KOPT-K1 (cell line): ENCODE results near the gene PYGO2.

Experiments used
- H3K27ac ChIP-seq: fragments of 200-600 bp; sonication (generic); 2 replicates; pipeline ENCODE4 v1.5.1; 2016; ENCODE audit warnings: antibody characterized with exemption, mild to moderate bottlenecking, low read depth, low read length; ENCODE audit not compliant: poor library complexity, severe bottlenecking
- H3K36me3 ChIP-seq: fragments of 200-600 bp; sonication (generic); 2 replicates; pipeline ENCODE4 v1.5.1; 2017; ENCODE audit warnings: antibody characterized with exemption, mild to moderate bottlenecking, low read length, moderate library complexity; ENCODE audit not compliant: insufficient read depth
- H3K9me3 ChIP-seq: fragments of 200-600 bp; sonication (generic); 2 replicates; pipeline ENCODE4 v1.5.1; 2017; ENCODE audit warnings: antibody characterized with exemption, low read length, mild to moderate bottlenecking; ENCODE audit not compliant: insufficient read depth, poor library complexity, severe bottlenecking

Gene PYGO2

DNA sequence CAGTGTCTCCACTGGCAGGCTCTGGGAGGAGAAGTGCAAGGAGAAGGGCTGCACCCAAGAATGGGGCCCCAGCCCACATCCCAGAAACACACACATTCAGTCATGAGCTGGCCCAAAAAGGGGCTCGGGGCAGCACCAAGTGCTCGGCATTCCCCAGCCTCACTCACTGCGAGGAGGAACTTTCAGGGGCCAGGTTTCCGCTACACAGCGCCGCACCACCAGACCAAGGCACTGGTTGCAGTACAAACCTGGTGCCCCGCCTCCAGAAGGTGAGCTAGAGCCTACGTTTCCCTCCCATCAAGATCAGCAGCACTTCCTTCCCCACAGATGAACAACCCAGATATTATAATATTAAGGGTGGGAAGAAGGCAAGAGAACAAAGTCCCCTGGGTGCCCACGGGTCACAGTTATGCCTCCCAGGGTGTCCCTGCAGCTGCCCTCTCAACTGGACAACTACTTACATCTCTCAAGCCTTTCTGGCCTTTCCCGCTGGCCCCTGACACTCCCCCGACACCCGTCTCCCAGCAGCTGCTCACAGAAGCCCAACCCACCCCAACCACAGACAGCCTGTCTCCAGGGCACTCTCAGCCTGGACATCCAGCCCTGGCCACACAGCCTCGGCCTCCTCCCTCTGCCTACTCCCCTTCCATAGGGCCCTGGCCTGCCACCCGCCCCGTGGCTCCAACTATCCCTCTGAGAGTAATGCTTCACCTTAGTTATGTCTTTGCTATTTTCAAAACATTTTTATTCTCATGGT, 9.5 kb downstream of the PYGO2 start:
- H3K36me3 ChIP-seq = peaks cover 24% of the 10 kb centered on the region
- H3K9me3 ChIP-seq = no peaks in the 10 kb centered on the region
- peak overlapping the region; percentile 94 for H3K27ac ChIP-seq

DNA sequence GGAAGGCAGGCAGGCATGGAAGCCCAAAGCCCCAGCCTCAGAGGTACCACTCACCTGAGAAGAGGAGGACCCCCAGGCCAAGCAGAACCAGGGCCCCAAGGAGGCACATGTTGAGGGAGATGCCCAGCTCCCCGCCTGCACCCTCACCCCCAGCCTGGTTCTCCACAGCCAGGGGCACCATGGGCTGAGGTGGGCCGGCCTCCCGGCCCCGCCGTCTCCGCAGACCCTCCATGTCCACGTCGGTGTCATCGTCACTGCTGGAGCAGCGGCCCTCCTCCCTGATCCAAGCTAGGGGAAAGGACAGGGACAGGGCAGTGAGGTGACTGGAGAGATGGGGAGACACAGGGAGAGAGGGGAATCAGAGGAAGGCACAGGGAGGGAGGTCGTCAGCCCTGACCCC, 13.5 kb downstream of the PYGO2 start:
- Histone ChIP-seq H3K36me3 (peaks cover 51% of the 10 kb centered on the region), H3K9me3 (no peaks in the 10 kb centered on the region), H3K27ac (no peak overlapping the region)

DNA sequence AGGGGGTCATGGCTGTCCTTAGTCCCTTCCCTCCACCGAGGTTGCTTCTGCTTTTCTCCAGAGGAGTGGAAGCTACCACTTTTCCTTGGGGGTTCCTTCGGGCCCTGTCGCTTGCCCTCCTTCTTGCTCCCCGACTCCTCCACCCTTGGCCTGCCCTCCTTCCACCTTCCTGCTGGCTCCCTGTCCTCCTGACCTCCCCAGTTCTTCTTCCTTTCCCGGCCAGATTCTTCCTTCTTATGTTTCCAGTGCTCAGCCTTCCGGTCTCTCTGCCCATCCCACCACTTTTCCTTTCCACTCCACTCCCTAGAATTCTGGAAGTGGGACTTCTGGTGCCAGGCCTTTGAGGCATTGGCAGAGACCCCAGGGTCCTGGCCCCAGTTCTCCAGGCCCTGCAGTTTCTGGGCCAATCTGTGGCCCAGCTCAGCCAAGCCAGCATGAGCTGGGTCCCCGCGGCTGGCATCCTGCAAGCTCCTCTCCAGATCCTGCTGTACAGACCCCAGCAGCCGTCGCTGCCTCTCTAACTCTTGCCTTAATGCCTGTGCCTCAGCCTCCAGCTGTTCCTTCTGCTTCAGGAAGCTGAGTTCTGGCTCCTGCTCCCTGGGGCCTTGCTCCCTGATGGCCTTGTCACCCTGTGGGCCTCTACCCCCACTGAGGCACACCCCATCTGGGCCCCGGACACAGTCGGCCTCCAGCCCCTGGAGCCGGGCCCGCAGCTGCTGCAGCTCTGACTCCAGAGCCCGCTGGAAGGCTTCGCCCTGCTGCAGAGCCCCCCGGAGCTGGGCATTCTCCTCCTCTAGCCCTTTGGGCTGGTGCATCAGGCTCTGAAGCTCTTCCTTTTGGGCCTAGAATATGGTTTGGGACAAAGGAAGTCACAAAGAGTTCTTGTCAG, 15.4 kb downstream of the PYGO2 start:
- no peaks in the 10 kb centered on the region for H3K9me3 ChIP-seq
- H3K27ac ChIP-seq = no peak overlapping the region
- peaks cover 50% of the 10 kb centered on the region for H3K36me3 ChIP-seq

DNA sequence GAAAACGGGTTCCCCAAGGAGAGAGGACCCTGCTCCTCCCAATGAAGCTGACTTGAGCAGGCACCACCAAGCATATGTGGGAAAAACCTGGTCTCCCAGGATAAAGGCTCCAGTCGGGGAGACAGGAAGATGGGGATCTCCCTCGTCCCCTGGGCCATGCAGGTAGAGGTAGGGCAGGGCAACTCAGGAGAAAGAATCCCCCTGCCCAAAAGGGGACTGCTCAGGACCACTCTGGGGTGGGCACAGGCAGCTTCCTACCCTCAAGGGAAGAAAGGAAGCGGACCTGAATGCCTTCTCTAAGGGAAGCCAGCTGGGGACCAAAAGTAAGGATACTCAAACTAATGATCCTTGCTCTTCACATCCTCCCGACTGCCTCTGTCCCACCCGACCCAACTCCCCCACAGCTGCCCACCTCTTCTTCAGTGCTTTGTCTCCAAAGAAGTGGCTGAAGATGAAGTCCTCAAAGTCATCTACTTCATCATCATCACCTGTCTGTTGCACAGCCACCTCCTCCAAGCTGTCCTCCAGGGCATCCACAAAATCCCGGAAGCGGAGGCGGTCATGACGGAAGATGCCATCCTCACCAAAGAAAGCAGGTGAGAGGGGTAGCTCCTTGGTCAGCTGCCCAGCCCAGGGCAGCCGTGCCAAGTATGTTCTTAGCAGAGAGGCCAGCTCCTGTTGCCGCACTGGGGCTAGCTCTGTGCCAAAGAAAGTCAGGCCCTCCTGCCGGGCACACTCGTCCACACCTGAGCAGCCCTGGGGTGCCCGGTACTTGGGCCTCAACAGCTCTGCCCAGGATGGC, 16.2 kb downstream of the PYGO2 start:
- Histone ChIP-seq H3K27ac (no peak overlapping the region), H3K36me3 (peaks cover 42% of the 10 kb centered on the region), H3K9me3 (no peaks in the 10 kb centered on the region)

DNA sequence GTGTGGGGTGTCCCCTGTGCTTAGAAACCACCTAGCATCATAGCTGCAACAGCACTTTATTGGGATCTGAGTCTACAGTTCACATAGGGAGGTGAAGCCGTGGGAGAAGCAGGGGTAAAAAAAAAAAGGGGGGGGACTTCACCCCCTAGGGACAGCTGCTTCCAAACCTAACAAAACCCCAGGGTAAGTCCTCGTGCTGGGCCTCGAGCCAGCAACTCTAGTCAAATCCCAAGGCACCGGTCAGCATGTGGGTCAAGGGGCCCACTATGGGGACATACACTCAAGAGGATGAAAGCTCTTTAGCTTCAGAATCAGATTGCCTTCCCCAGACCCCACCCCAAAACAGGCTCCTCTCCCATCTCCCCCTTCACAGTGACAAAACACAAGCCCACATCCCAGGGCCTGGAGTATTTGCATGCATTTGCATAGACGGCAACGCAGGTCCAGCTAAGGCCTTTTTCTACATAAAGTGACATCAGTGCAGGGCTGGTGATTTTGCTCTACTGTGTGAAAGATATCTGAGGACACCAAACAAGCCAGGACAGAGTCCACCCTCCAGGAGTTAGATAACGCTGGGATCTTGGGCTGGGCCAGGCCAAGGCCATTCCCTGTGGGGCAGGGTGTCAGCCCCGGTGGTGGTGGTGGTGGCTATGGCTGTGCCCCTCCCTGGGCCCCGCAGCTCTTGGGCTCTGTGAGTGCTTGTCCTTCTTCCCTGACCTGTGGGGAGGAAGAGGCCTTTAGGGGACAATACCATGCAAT, 17.0 kb downstream of the PYGO2 start:
- H3K27ac ChIP-seq = peak overlapping the region; percentile 11
- no peaks in the 10 kb centered on the region for H3K9me3 ChIP-seq
- peaks cover 41% of the 10 kb centered on the region for H3K36me3 ChIP-seq

DNA sequence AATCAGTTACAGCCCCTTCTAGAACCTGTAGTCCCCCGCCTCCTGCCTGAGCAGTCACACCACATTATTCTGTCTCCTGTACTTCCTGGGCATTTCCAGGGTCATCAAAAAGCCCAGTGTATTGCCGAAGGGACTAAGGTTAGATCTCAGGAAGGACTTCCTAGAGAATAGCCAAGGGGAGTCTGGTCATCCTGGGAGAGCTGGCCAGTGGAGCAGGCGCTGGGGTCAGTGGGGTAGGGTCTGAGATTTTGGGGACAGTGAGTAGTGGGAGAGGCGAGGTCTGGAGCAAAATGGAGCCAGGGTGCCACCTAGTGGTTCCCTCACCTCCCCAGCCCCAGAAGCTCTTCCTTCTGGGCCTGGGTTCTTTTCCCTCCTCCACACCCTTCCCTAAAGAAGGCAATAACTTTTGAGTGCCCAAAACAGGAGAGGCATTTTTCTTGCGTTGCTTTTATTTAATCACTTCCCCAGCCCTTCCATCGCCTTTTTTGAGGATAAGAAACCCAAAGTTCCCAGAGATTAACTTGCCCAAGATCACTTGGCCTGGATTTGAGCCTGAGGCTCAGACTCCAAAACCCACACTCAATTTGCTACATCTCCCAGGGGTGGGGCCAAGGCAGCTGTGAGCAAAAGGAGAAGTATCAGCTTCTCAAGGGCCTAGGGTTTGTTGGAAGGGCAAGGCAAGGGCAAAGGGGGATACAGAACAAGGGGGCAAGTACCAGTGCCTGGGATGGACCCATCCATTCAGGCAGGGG, 17.8 kb downstream of the PYGO2 start:
- H3K27ac ChIP-seq = peak overlapping the region; percentile 92
- H3K36me3 ChIP-seq = peaks cover 41% of the 10 kb centered on the region
- H3K9me3 ChIP-seq = no peaks in the 10 kb centered on the region

DNA sequence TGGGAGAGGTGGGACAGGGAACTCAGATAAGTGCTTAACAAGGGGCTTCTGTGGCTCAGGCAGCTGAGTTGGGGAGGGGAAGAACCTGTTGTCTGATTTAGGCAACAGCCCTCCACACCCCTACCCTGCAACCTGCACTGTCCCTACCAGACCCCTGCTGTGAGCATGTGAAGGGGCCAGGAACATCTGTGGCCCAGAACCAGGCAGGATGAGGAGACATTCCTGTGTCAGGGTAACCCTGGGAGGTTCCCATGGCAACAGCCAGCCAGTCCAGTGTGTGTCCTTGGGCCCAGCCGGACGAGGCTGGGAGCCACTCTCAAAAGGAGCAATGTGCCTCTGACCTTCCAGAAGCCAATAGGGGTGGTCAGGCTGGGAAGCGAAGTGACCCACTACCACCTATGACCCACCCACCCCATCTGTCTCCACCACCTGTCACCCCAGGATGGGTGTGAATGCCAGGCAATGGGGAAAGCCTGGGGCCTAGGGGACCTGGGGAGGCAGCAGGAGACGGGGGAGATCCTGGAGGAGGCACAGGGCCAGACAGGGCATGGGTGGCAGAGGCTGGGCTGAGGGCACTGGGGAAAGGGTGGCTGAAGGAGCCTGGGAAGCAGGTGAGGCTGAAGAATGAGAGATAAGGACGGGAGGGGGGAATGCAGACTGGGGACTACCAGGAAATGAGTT, 20.1 kb downstream of the PYGO2 start:
- peaks cover 23% of the 10 kb centered on the region for H3K36me3 ChIP-seq
- H3K27ac ChIP-seq = peak overlapping the region; percentile 92
- no peaks in the 10 kb centered on the region for H3K9me3 ChIP-seq

DNA sequence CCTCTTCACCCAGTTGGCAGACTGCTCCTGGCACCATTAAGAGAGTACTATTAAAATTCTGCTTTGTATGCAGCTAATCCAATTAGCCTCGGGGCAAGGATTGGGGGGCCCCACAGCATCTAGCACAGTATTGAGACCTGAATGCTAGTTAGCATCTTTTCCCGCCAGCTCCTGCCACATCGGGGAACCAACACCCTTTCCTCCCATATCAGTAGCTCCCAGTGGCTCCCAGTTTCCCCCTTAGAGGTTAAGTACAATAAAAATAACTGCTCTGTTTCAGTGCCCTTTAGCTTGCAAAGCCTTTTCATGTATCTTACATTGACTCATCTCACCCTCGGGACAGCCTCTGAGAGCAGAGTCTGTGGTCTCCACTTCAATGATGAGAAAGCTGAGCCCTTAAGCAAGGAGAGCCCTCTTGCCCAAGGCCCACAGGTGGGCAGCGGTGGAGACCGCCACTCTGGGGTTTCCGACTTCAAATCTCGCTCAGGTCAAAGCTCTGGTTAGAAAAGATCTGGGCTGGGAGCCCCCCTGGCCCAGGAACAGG, 20.9 kb downstream of the PYGO2 start:
- peak overlapping the region; percentile 92 for H3K27ac ChIP-seq
- H3K9me3 ChIP-seq = no peaks in the 10 kb centered on the region
- H3K36me3 ChIP-seq = peaks cover 15% of the 10 kb centered on the region

DNA sequence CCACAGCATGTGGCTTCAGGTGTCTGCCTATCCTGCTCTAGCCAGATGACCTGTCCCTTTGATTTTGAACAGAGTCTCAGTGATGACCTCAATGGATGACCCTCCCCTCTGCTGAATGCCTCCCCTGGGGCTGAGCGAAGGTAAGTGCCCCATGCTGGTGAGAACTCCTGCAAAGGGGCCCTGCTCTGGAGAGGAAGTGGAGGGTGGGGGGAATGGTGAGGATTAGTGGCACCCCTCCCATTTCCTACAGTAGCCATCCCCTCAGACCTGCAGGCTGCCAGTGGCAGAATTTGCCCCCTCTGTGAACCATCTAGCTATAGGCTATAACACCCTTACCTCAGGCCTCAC, 21.4 kb downstream of the PYGO2 start:
- H3K9me3 ChIP-seq = no peaks in the 10 kb centered on the region
- H3K36me3 ChIP-seq = peaks cover 10% of the 10 kb centered on the region; the same call in 1 of the 2 replicates
- peak overlapping the region; percentile 92 for H3K27ac ChIP-seq

DNA sequence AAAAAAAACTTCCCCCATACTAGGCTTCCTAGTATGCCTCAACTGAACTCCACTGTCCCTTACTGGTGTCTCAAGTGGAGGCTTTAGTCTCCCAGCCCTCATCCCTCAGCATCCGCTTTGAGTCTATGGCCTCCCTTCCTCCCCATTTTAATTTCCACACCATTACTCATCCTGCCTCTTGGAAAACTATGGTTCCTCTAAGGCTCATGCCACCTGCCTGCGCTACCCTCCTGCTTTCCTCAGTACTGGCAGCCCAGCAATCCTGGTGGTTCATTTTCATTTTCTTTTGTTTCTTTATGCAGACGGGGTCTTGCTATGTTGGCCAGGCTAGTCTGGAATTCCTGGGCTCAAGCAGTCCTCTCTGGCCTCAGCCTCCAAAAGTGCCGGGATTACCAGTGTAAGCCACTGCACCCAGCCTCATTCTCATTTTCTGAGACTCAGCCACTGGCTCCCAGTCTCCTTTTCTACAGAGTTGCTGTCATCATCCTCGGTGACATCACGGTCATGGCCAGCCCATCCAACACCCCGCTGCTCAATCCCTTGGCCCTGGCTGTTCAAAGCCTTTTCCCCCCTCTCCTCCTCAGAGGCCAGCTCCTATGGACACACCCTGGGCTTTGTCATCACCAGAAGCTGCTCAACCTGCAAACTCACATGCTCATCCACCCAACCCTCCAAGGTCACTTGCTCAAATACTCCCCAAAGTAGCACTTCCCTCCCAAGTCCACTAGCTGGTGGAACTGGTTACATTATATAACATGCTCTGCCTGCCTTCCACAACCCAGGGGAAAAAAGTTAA, 22.8 kb downstream of the PYGO2 start:
- Histone ChIP-seq H3K27ac (no peak overlapping the region), H3K36me3 (no peaks in the 10 kb centered on the region), H3K9me3 (no peaks in the 10 kb centered on the region)

DNA sequence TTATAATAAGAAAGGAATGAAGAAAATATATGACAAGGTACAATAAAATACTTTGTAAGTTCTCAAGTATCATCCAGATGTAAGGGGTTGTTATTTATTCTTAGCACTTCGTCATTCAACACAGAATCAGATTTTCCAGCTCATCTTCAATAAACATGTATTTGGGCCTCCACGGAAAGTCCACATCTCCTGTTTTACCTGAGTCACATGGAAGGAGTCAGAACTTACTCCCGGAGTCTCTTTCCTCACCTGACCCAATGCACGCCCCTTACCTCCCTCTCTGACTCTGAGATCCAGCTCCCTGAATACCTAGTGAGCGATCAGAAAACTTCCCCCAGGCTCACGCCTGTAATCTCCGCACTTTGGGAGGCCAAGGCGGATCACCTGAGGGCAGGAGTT, 23.6 kb downstream of the PYGO2 start:
- Histone ChIP-seq H3K27ac (peak overlapping the region; percentile 92), H3K9me3 (no peaks in the 10 kb centered on the region), H3K36me3 (no peaks in the 10 kb centered on the region)

DNA sequence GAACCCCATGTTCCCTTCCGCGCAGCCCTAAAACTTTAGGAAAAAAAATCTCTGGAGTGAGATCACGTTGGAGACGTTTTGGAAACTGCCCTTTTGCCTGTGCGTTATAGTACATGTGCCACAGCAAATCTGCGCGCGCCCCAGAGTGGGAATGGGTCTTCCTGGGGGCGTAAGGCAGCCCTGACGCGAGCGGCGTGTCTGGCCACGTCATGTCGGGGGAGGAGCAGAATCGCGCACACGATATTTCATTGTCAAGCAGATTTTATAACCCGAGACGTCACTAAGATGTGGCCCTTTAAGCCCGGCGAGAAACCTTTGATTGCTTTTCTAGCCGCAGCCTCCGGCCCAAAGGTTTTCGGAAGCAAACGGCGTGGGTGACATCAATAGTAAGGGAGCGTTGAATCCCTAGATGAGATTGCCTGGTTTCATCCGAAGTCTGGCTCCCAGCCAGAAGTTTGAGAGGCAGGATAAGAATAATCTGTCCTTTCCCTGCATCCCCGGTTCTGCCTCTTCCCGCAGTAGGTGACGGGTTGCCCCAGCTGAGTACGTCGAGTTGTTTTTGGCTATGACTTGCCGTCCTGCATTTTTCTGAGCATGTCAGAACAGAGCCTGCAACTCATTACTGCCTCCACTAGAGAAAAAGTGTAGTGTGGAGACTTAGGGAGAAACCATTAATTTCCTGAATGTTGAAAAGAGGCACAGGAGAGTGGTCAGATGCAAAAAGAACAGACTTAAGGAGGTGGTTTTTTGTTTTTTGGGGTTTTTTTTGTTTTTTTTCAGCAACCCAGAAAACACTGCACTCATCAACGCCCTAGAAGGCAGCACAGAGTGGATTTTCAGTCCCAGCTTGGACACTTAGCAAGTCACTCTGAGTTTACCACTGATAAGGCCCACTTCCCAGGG, 24.2 kb downstream of the PYGO2 start:
- no peaks in the 10 kb centered on the region for H3K36me3 ChIP-seq
- peak overlapping the region; percentile 92 for H3K27ac ChIP-seq
- no peaks in the 10 kb centered on the region for H3K9me3 ChIP-seq
